GM18505 (cell line): ENCODE results near the gene MINDY4.

Experiments used
- ATAC-seq: cut with Tn5 transposase; IDR thresholded peaks from one replicate; pipeline ENCODE4 v1.9.1; 2021; ENCODE audit not compliant: unreplicated experiment
- POLR2A ChIP-seq: IDR thresholded peaks from 4 replicates; pipeline ENCODE4 v1.6.1; 2011; ENCODE audit warnings: borderline replicate concordance; ENCODE audit not compliant: insufficient read depth, insufficient read length; ENCODE audit errors: extremely low read depth

Gene MINDY4

DNA sequence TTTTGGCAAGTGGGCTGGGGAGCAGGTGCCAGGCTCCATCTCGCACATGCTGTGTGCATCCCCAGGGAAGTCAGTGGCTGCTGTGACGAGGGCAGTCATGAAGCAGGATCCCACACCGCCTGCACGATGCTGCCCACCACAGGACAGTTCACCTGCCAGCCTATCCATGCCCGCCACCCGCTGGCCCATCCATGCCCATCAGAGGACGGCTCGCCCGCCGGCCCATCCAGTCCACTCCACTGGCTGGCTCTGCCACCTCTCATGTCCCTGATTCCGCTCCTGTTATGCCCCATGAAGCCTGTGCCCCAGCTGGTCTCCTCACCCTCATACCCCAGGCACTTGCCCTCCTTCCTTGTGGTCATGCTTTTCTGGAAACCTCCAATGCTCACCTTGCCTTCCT is 37.5 kb upstream of the MINDY4 start:
- TF ChIP-seq POLR2A, result no peak
- no peak for ATAC-seq

DNA sequence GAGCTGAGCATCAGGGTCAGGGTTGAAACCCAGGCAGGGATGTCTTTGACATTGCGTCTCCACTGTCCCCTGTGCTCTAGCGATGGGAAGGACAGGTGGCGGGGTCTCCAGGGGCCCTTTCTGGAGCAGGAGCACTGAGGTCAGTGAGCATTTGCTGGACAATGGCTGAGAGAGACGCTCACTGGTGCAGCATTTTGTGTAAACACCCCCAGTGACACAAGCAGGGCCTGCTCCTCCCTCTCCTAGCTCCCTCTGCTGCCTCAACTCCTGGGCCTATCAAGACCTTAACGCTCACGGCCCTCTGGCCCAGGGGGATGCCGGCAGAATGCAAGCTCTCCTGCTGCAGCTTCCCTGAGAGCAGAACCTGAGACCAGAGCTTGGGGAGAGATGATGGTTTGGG is 36.7 kb upstream of the MINDY4 start:
- no peak for ATAC-seq

DNA sequence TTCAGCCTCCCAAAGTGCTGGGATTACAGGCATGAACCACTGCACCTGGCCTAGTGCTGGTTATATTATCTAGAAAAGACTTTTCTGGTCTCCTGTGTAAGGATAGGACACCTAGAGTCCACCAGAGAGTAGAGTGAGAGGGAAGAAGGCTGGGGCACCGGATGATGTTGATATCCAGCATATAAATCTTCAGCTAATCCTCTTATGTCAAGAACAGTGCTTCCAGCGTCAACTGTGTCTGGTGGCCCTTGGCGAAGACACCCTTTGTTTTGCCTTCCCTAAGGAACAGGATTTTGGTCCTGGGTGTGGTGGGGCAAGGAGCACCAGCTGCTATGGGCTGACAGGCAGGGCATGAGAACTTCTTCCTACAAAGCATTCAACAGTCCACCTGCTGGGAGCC is 35.6 kb upstream of the MINDY4 start:
- ATAC-seq, result no peak
- TF ChIP-seq POLR2A, result no peak

More for the DNA sequence above, 36.7 kb upstream of the MINDY4 start:
- no peak for TF ChIP-seq POLR2A

DNA sequence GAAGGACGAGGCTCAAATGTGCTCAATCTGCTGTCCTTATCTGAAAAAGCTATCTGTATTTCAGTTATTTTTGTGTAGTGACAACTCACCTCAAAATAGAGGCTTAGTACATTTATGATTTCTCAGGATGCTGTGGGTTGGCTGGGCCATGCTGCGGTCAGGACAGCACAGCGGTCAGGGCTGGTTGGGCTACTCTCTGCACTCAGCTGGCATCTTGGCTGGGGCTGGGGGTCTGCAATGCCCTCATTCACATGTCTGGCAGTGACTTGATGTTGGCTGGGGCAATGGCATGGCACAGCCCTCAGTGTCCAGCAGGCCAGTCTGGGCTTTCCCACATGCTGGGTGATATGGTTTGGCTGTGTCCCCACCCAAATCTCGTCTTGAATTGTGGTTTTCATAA is 34.9 kb upstream of the MINDY4 start:
- no peak for TF ChIP-seq POLR2A
- no peak for ATAC-seq

DNA sequence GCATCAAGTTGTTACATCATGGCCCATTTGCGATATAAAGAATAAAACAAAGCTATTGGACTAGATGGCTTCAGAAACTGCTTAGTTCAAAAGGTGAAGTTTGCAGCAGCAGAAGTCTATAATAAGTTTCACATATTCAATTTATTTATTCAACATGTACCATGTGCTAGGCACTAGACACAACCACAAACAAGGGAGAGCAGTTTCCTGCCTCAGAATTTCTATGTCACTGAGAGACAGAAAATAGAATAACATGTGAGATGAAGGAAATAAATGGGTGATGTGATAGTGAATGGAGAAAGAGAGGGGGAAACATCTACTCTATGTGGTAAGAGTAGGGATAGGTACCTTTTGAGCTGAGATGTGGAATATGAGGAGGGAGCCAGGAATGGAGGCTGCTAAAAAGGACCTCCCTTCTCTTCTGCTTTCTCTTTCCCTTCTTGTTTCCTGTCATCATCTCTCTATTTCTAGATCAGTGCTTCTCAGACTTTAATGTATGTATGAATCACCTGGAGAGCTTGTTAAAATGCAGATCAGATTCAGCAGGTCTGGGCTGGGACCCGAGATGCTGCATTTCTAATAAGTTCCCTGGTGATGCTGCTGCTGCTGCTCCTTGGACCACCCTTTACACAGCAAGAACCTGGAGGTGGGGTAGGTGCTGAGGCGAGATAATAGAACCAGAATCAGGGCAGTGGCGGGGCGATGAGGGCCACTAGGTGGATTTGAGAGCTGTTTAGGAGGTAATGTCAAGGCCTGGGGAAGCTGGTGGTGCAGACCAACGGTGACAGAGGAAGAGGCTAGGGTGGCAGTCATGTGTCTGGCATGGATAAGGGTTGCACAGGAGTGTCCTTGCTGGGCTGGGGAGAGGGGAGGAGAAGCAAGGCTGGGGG is 32.9 kb upstream of the MINDY4 start:
- no peak for ATAC-seq
- no peak for TF ChIP-seq POLR2A

GRCh38 chr7:30739691-30740090 is 31.5 kb upstream of the MINDY4 start:
- ATAC-seq, result no peak
- no peak for TF ChIP-seq POLR2A

DNA sequence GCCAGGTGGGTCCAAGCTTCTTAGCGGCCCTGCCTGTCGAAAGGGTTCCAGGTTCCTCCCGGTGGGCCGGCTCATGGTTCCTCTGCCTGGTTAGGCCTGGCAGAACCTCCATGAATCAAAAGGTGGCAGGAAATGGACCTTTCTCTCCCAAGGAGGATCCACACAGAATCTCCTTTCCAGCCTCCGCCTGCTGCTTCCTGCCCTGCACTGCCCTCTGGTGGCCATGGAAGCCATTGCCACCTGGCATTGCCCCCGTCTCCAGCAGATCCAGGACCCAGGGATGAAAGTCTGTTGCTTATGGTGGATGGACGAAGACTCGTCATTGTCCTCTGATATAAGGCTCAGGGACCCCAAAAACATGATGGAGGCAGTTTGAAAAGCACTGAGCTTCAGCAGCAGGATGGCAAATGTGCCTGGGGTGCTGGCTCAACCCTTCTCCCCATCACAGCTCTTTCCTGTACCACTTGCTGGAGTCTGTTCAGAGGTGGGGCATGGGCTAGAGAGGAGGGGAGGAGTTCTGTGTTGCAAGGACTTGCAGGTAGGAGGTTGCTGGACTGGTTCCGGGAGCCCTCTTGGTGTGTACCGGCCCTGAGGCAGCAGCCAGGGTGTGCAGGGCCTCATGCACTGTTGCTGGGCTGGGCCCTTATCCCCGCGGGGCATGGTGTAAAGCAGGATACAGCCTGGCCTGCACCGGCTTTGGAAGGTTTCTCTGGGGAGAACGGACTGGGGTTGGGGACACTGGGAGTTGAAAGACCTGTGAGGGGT is 30.6 kb upstream of the MINDY4 start:
- no peak for ATAC-seq
- TF ChIP-seq POLR2A, result no peak

DNA sequence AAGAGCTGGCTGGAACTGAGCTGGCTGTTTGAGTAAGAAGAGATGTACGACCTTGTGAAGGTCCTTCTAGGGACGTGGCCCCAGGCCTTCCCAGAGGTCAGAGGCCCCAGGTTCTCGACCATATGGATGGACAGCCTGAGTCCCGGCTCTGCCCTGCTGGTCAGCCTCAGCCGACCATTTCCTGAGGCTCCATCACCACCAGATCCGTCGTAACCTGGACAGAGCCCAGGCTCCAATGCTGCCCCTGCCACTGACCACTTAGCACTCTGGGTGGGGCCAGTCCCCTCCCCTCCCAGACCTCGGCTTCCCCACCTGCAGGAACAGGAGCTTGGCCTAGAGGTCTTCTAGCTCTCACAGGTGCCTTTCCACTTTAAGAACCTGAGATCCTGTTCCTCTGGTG is 29.9 kb upstream of the MINDY4 start:
- no peak for TF ChIP-seq POLR2A
- ATAC-seq, result no peak

DNA sequence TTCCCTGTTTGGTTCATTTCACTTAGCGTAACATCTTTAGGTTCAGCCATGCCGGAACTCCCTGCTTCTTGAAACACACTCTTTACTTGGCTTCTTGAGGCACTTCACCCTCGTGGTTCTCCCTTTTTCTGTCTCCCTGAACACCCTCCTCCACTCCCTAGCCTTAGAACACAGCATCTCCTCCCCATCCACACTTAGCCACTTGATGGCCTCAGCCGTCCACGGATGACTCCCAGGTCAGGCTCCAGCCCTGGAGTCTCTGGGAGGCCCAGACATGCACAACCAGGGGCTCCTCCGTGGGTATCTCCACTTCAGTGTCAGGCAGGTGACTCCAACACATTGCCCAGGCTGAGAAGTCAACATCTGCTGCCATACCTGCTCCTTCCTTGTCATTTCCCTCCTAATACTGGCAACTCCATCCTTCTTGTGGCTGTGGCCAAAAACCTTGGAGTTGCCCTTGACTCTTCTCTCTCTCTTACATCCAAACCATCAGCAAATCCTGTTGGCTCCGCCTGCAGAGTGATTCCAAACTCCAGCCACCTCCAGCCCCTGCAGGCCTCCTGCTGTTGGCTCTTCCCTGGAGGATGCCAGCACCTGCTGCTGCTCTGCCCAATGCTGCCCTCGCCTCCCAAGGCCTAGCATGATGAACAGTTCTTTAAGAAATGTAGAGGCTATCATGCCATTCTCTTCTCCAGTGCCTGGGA is 27.7 kb upstream of the MINDY4 start:
- no peak for TF ChIP-seq POLR2A
- no peak for ATAC-seq

- TF ChIP-seq POLR2A, result no peak
- no peak for ATAC-seq
Measured at GRCh38 chr7:30744075-30744417, 27.2 kb upstream of the MINDY4 start.

DNA sequence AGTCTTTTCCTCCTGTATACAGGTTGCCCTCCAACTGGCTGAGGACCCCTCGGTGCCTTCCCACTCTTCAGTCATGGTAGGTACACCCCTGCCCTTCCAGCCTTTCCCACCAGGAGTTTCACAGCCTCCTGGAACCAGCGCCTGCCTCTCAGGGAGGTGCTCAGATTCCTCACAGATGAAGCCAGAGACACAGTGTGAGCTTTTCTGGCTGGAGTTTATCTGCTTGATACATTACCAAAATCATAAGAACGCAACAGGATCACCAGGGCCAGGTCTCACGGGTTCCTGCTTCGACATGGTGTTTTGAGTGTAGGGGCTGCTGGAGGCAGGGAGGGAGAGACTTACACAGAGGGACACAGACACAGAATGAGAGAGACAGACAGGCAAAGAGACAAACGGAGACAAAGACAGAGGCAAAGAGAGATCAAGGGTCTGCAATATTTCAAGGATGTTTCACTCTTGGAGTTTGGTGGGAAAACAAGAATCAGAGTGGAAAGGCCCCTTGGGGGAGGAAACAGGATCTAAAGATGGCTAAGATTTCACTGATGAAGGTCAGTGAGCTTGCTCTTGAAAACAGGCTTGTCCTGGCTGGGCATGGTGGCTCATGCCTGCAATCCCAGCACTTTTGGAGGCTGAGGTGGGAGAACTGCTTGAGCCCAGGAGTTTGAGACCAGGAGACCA is 25.8 kb upstream of the MINDY4 start:
- no peak for TF ChIP-seq POLR2A
- no peak for ATAC-seq

DNA sequence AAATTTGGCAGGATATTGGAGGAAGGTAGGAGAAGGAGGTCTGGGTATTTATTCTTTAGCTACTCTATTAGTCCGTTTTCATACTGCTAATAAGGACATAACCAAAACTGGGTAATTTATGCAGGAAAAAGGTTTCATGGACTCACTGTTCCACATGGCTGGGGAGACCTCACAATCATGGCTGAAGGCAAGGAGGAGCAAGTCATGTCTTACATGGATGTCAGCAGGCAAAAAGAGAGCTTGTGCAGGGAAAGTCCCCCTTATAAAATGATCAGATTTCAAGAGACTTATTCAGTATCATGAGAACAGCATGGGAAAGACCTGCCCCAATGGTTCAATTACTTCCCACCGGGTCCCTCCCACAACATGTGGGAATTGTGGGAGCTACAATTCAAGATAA is 21.2 kb upstream of the MINDY4 start:
- no peak for ATAC-seq
- TF ChIP-seq POLR2A, result no peak

- TF ChIP-seq POLR2A, result no peak
- no peak for ATAC-seq
Measured at GRCh38 chr7:30750683-30751650, 20.2 kb upstream of the MINDY4 start.
